ENCODE data around the gene ARHGEF35.
"Not testable (repeated sequence)": the region's sequence is repeated elsewhere in the genome, so short reads cannot be mapped to it uniquely, and the experiment has no call there.

ARHGEF35 gene

GRCh38 chr7:144195212-144195872 lies at the start of gene ARHGEF35:
ARHGEF35 (minus strand) TSS chr7:144195833; CDS start chr7:144188383, 7,450 bp downstream.
- peak within 1 kb of the TSS; percentile 32 for H3K4me3 ChIP-seq (ENCODE audit: low read depth, low read length)
- not testable (repeated sequence) for DNase-seq (ENCODE audit: low read depth)

- not testable (repeated sequence) for DNase-seq (ENCODE audit: low read depth)
Measured at GRCh38 chr7:144245372-144245771, 49.7 kb upstream of the ARHGEF35 start.

GRCh38 chr7:144239365-144239764 lies 43.7 kb upstream of the ARHGEF35 start, which contains the start of gene OR2A42:
OR2A42 (minus strand) TSS chr7:144239605; CDS start chr7:144232843, 6,762 bp downstream.
- not testable (repeated sequence) for H3K4me3 ChIP-seq (ENCODE audit: low read depth, low read length); DNase-seq (ENCODE audit: low read depth)

More at GRCh38 chr7:144245372-144245771, 49.7 kb upstream of the ARHGEF35 start:
- not testable (repeated sequence) for H3K4me3 ChIP-seq (ENCODE audit: low read depth, low read length)

DNA sequence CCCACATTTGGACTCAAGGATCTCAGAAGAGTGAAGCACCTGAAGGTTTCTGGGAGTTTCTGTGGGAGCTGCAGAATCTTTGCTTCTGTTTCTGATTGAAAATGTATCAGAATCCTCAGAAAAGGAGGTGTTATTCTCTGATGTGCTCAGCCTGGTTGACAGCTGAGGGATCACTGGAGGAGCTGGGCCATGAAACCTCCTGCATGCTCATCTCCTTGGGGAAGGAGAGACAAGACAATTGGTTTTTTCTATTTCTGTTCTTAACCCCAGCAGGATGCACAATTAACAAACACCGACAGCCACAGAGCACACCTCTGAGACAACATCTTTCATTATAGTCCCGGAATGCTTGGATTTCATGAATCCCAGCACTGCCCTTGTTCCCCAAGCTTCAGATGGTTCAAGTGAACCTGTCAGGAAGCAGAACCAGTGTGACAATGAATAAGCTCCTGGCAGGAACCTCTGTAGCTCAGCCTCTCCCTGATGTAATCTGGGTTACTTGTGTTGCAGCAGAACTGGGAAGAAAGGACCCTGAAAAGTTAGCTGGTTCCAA lies 43.0 kb upstream of the ARHGEF35 start:
- DNase-seq (ENCODE audit: low read depth) = not testable (repeated sequence)

GRCh38 chr7:144233039-144233438 lies 37.4 kb upstream of the ARHGEF35 start:
- not testable (repeated sequence) for H3K4me3 ChIP-seq (ENCODE audit: low read depth, low read length); DNase-seq (ENCODE audit: low read depth)

More for the DNA sequence above, 43.0 kb upstream of the ARHGEF35 start:
- not testable (repeated sequence) for H3K4me3 ChIP-seq (ENCODE audit: low read depth, low read length)

DNA sequence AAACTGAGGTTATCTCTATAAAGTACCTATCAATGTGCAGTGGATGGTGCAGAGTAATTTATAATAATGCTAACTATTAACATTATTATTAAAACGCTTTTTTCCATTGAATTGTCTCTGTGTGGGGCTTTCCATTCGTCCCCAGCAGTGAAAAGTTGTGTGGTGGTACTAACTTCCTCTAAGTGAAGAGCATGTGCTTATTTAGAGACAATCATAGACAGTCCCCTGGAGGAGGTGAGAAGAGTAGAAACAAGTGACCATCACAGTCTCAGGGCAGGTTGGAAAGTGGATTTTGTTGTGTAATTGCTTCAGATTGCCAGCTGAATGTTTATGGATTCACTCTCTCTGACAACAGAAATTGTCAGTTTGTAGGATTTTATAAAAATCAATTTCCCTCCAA lies 35.4 kb upstream of the ARHGEF35 start:
- DNase-seq (ENCODE audit: low read depth); H3K4me3 ChIP-seq (ENCODE audit: low read depth, low read length): not testable (repeated sequence)

GRCh38 chr7:144228810-144229209 lies 33.2 kb upstream of the ARHGEF35 start:
- not testable (repeated sequence) for DNase-seq (ENCODE audit: low read depth)

GRCh38 chr7:144226866-144227265 lies 31.2 kb upstream of the ARHGEF35 start:
- not testable (repeated sequence) for H3K4me3 ChIP-seq (ENCODE audit: low read depth, low read length)
- peak; percentile 1 for DNase-seq (ENCODE audit: low read depth)

More at GRCh38 chr7:144228810-144229209, 33.2 kb upstream of the ARHGEF35 start:
- H3K4me3 ChIP-seq (ENCODE audit: low read depth, low read length) = not testable (repeated sequence)

- not testable (repeated sequence) for DNase-seq (ENCODE audit: low read depth); H3K4me3 ChIP-seq (ENCODE audit: low read depth, low read length)
Measured at GRCh38 chr7:144223675-144224074, 28.0 kb upstream of the ARHGEF35 start.

GRCh38 chr7:144220531-144220930 lies 24.9 kb upstream of the ARHGEF35 start:
- not testable (repeated sequence) for DNase-seq (ENCODE audit: low read depth); H3K4me3 ChIP-seq (ENCODE audit: low read depth, low read length)

DNA sequence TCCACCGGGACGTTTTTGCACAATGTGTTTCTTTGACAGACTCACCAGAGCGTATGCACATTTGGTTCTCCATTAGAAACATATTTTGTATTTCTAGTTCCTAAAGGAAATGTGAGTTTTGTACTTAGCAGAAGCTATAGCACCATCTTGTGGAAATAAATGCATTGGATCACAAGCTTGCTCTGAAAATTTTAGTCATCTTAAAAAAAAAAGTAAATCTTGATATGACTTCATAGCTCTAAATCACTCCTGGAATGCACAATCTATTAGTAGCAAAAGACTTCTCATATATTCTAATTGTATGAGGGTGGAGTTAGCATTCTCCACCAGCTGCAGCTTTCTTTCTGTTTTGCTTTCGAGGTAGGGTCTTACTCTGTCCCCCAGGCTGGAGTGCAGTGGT lies 23.5 kb upstream of the ARHGEF35 start:
- H3K4me3 ChIP-seq (ENCODE audit: low read depth, low read length); DNase-seq (ENCODE audit: low read depth): not testable (repeated sequence)

- not testable (repeated sequence) for DNase-seq (ENCODE audit: low read depth); H3K4me3 ChIP-seq (ENCODE audit: low read depth, low read length)
Measured at GRCh38 chr7:144218581-144218980, 22.9 kb upstream of the ARHGEF35 start.

DNA sequence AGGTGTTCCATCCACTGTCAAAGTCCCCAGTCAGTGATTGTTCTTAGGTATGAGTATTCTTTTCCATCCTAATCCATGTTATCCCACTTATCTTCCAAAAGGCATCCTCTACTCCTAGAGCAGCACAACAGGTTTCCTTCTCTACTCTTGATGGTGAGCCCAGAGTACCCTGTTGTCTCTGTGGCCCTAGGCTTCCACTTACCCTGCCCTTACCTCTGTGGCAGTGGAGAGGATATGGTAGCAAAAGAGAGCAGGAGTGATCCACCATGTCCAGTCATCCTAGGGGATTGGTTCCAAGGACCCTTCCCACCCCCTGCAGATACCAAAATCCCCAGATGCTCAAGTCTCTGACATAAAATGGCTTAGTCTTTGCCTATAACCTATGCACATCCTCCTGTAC lies 21.6 kb upstream of the ARHGEF35 start:
- DNase-seq (ENCODE audit: low read depth); H3K4me3 ChIP-seq (ENCODE audit: low read depth, low read length): not testable (repeated sequence)

- DNase-seq (ENCODE audit: low read depth); H3K4me3 ChIP-seq (ENCODE audit: low read depth, low read length): not testable (repeated sequence)
Measured at GRCh38 chr7:144205306-144205705, 9.7 kb upstream of the ARHGEF35 start.

DNA sequence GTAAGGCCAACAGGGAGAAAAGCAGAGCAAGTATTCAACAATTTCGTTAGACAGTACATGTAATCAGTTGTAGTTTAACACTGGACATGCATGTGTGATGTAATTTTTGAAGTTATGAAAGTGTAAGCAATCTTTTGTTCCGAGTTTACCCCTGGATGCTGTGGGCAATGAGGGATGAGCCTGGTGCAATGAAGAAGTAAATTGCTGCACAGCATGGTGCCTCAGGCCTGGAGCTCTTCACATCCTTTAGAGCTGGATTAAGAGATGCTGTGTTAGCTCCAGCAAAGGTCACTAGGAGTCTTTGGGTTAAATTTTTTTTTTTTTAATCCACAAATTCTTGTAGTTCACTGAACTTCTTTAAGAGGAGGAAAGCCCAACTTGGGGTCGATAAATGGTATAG lies 7.5 kb upstream of the ARHGEF35 start:
- not testable (repeated sequence) for H3K4me3 ChIP-seq (ENCODE audit: low read depth, low read length); DNase-seq (ENCODE audit: low read depth)

- not testable (repeated sequence) for DNase-seq (ENCODE audit: low read depth); H3K4me3 ChIP-seq (ENCODE audit: low read depth, low read length)
Measured at GRCh38 chr7:144201978-144202377, 6.3 kb upstream of the ARHGEF35 start.

- not testable (repeated sequence) for H3K4me3 ChIP-seq (ENCODE audit: low read depth, low read length); DNase-seq (ENCODE audit: low read depth)
Measured at GRCh38 chr7:144198934-144199333, 3.3 kb upstream of the ARHGEF35 start.

DNA sequence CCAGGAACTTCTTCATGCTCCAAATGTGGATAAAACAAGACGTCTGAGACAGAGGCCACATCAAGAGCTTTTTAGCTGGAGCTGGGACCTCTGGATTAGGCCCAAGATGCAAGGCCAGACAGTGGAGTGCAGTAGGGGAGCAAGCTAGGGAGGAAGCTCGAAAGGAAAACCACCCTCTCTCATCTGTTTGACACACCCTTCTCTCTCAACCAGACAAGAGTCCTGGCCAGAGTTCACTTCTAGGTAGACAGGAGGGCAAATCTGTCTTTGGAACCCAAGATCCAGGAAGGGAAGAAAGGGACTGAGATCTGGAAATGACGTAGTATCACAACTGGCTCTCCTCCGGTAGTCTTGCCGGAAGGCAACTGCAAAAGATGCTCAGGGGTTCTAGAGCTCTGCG lies 1.2 kb downstream of the ARHGEF35 start:
- DNase-seq (ENCODE audit: low read depth) = not testable (repeated sequence)

GRCh38 chr7:144193782-144194181 lies 1.9 kb downstream of the ARHGEF35 start:
- H3K4me3 ChIP-seq (ENCODE audit: low read depth, low read length); DNase-seq (ENCODE audit: low read depth): not testable (repeated sequence)

More for the DNA sequence above, 1.2 kb downstream of the ARHGEF35 start:
- H3K4me3 ChIP-seq (ENCODE audit: low read depth, low read length) = not testable (repeated sequence)

DNA sequence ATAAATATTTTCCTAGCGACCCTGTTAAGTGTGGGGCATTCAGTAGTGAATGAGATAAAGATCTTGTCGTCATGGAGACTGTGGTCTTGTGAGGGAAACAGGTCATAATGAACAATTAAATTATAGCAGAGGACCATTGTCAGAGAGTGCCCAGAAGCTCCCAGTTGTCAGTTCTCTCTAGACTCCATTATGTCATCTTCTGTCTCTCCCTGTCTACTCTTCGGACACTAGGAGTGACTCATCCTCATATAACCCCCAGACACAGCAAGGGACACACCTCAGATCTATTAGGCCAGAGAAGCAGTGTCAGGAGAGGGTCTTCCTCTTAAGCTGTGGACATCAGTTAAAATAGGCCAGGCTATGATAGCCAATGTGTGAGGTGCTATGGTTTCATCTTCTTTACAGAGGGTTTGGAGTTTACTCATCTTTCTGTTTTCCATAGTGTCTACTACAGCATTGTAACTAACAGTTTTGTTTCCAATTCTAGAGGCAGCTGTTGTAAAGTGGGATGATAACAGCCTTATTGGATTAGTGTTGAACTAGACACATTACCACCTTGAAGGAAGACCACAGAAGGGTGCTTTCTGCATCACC lies 7.0 kb downstream of the ARHGEF35 start:
- not testable (repeated sequence) for DNase-seq (ENCODE audit: low read depth); H3K4me3 ChIP-seq (ENCODE audit: low read depth, low read length)
